WTC11 (cell line): ENCODE results near the gene DHFR2.

ENCODE experiments used
- E2F1 ChIP-seq: sonication (generic); formaldehyde crosslinking; IDR thresholded peaks from 2 replicates; pipeline ENCODE4 v1.8.0; 2022; ENCODE audit warnings: mild to moderate bottlenecking, missing genetic modification reagents
- GRHL2 ChIP-seq: fragments of 250-450 bp; sonication (Bioruptor Pico); IDR thresholded peaks from 2 replicates; pipeline ENCODE4 v1.8.0; 2022; ENCODE audit warnings: mild to moderate bottlenecking, moderate library complexity; ENCODE audit not compliant: insufficient replicate concordance, severe bottlenecking
- JUN ChIP-seq: sonication (generic); formaldehyde crosslinking; IDR thresholded peaks from 2 replicates; pipeline ENCODE4 v1.8.0; 2023; ENCODE audit warnings: mild to moderate bottlenecking, missing genetic modification reagents
- OVOL2 ChIP-seq: fragments of 250-450 bp; sonication (Bioruptor Pico); IDR thresholded peaks from 2 replicates; pipeline ENCODE4 v1.9.0; 2021; ENCODE audit warnings: mild to moderate bottlenecking, borderline replicate concordance
- ZNF121 ChIP-seq: sonication (generic); formaldehyde crosslinking; IDR thresholded peaks from 2 replicates; pipeline ENCODE4 v1.8.0; 2023; ENCODE audit warnings: missing genetic modification reagents
- TF ChIP-seq, protein P1 (sequence below): fragments of 200-600 bp; IDR thresholded peaks from 2 replicates; pipeline ENCODE4 v1.8.0; 2022; ENCODE audit warnings: antibody characterized with exemption
- TF ChIP-seq, protein P2 (sequence below): sonication (generic); formaldehyde crosslinking; conservative IDR thresholded peaks from 2 replicates; pipeline ENCODE4 v1.8.1; 2023; ENCODE audit warnings: mild to moderate bottlenecking, low read depth, missing genetic modification reagents, moderate library complexity

DNA sequence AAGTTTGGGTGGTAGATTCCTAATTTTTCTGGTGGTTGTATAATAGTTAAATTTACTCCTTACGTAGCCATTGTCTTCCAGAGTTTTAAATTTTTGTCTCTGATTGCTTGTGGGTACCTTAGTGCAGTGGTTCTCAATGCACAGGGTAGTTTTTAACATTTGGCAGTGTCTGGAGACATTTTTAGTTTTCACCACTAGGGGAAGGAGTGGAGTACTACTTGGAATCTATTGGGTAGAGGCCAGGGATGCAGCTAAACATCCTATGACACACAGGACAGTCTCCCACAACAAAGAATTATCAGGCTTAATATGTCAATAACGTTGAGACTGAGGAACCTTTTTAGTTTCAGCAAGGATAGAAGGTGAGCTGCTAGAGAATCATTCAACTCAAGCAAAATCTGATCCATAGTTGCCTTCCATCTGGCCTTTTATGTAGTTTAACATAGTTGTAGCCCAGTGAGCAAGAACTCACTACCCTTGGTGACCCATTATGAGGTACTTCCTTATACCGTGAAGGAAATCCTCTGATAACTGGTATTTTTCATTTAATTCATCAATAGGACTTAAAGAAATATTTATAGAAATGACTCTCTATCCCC, 25.7 kb downstream of the DHFR2 start:
- TF ChIP-seq OVOL2 = no peak
- TF ChIP-seq, protein P1, sequence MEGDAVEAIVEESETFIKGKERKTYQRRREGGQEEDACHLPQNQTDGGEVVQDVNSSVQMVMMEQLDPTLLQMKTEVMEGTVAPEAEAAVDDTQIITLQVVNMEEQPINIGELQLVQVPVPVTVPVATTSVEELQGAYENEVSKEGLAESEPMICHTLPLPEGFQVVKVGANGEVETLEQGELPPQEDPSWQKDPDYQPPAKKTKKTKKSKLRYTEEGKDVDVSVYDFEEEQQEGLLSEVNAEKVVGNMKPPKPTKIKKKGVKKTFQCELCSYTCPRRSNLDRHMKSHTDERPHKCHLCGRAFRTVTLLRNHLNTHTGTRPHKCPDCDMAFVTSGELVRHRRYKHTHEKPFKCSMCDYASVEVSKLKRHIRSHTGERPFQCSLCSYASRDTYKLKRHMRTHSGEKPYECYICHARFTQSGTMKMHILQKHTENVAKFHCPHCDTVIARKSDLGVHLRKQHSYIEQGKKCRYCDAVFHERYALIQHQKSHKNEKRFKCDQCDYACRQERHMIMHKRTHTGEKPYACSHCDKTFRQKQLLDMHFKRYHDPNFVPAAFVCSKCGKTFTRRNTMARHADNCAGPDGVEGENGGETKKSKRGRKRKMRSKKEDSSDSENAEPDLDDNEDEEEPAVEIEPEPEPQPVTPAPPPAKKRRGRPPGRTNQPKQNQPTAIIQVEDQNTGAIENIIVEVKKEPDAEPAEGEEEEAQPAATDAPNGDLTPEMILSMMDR = peak; percentile 56
- TF ChIP-seq JUN = no peak
- TF ChIP-seq, protein P2, sequence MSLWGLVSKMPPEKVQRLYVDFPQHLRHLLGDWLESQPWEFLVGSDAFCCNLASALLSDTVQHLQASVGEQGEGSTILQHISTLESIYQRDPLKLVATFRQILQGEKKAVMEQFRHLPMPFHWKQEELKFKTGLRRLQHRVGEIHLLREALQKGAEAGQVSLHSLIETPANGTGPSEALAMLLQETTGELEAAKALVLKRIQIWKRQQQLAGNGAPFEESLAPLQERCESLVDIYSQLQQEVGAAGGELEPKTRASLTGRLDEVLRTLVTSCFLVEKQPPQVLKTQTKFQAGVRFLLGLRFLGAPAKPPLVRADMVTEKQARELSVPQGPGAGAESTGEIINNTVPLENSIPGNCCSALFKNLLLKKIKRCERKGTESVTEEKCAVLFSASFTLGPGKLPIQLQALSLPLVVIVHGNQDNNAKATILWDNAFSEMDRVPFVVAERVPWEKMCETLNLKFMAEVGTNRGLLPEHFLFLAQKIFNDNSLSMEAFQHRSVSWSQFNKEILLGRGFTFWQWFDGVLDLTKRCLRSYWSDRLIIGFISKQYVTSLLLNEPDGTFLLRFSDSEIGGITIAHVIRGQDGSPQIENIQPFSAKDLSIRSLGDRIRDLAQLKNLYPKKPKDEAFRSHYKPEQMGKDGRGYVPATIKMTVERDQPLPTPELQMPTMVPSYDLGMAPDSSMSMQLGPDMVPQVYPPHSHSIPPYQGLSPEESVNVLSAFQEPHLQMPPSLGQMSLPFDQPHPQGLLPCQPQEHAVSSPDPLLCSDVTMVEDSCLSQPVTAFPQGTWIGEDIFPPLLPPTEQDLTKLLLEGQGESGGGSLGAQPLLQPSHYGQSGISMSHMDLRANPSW = no peak
- no peak for TF ChIP-seq ZNF121 (CRISPR knock-in tag)
- no peak for TF ChIP-seq E2F1
- TF ChIP-seq GRHL2 = no peak
